PC-9 (cell line): ENCODE measurements around the gene FOXN3. TPM values are rescaled to one million over a fixed set of nuclear protein-coding genes. Genes with fewer than 3 reads are reported as not detected.

Source experiments
- BruUV-seq: library from RNA; stranded (reverse); fragments of 400-500 nt; replicated peaks from 2 replicates; lab custom pipeline; 2021; lab: Mats Ljungman, UMichigan
- CTCF ChIA-PET: fragments of 300-600 bp; sonication (Branson Sonifier 250); formaldehyde crosslinking; loops from one replicate; lab custom pipeline; 2022; ENCODE audit warnings: antibody characterized with exemption; lab: Charles Lee
- POLR2A ChIA-PET: fragments of 300-600 bp; sonication (Branson Sonifier 250); formaldehyde crosslinking; loops from one replicate; lab custom pipeline; 2022; ENCODE audit warnings: antibody characterized with exemption; ENCODE audit not compliant: unreplicated experiment; lab: Charles Lee
- DNase-seq, 2 experiments: peaks; one replicate each; pipeline versions ENCODE4 v3.0.0 to v3.0.0-alpha.2; 2015 to 2022; ENCODE audit warnings: mixed read lengths in 1 of 2
- H2AFZ ChIP-seq: fragments of 200-600 bp; sonication (generic); 2 replicates; pipeline ENCODE4 v1.8.1; 2017; ENCODE audit warnings: antibody characterized with exemption
- H3F3A ChIP-seq: fragments of 200-600 bp; sonication (generic); 2 replicates; pipeline ENCODE4 v1.8.1; 2017; ENCODE audit warnings: antibody characterized with exemption, mild to moderate bottlenecking, low read depth; ENCODE audit not compliant: insufficient read depth
- H3K27ac ChIP-seq: fragments of 200-600 bp; sonication (generic); 2 replicates; pipeline ENCODE4 v1.6.1; 2016; ENCODE audit warnings: mixed run types
- H3K27me3 ChIP-seq: fragments of 200-600 bp; sonication (generic); 2 replicates; pipeline ENCODE4 v1.6.1; 2016; ENCODE audit warnings: low read depth, mixed run types; ENCODE audit not compliant: insufficient read depth
- H3K36me3 ChIP-seq: fragments of 200-600 bp; sonication (generic); 2 replicates; pipeline ENCODE4 v1.6.1; 2016; ENCODE audit warnings: low read depth, mixed run types
- H3K4me1 ChIP-seq: fragments of 200-600 bp; sonication (generic); replicated peaks from 2 replicates; pipeline ENCODE4 v1.6.1; 2016; ENCODE audit warnings: mixed run types; ENCODE audit not compliant: insufficient read depth
- H3K4me2 ChIP-seq: fragments of 200-600 bp; sonication (generic); 2 replicates; pipeline ENCODE4 v1.6.1; 2017; ENCODE audit warnings: mixed run types
- H3K4me3 ChIP-seq: fragments of 200-600 bp; sonication (generic); 2 replicates; pipeline ENCODE4 v1.6.1; 2016; ENCODE audit warnings: mixed run types
- H3K79me2 ChIP-seq: fragments of 200-600 bp; sonication (generic); 2 replicates; pipeline ENCODE4 v1.6.1; 2017; ENCODE audit warnings: low read depth, mixed run types
- H3K9me2 ChIP-seq: fragments of 200-600 bp; sonication (generic); 2 replicates; pipeline ENCODE4 v1.8.1; 2017; ENCODE audit warnings: mild to moderate bottlenecking; ENCODE audit not compliant: insufficient read depth
- H3K9me3 ChIP-seq: fragments of 200-600 bp; sonication (generic); 2 replicates; pipeline ENCODE4 v1.8.1; 2016; ENCODE audit warnings: low read depth; ENCODE audit not compliant: insufficient read depth
- H4K20me1 ChIP-seq: fragments of 200-600 bp; sonication (generic); 2 replicates; pipeline ENCODE4 v1.8.1; 2017; ENCODE audit not compliant: insufficient read depth
- EZH2 ChIP-seq: fragments of 200-600 bp; sonication (generic); IDR thresholded peaks from 2 replicates; pipeline ENCODE4 v1.8.0; 2017; ENCODE audit warnings: antibody characterized with exemption, low read depth
- intact Hi-C: fragments of 100-400 bp; cut with micrococcal nuclease; formaldehyde crosslinking; loops from one replicate; pipeline ENCODE4 v1.10.0; 2022; ENCODE audit not compliant: unreplicated experiment
- total RNA-seq: library from RNA; stranded (reverse); gene quantifications from 2 replicates; pipeline ENCODE4 v1.2.3, GENCODE V29; 2021
- TF ChIP-seq, protein P1 (sequence below): fragments of 200-600 bp; sonication (generic); conservative IDR thresholded peaks from 2 replicates; pipeline ENCODE4 v1.6.1; 2017; ENCODE audit warnings: mixed run types, antibody characterized with exemption, mild to moderate bottlenecking, moderate library complexity

FOXN3 gene
- total RNA-seq, 1 experiment from 2014 or later: 4.2 TPM

DNA sequence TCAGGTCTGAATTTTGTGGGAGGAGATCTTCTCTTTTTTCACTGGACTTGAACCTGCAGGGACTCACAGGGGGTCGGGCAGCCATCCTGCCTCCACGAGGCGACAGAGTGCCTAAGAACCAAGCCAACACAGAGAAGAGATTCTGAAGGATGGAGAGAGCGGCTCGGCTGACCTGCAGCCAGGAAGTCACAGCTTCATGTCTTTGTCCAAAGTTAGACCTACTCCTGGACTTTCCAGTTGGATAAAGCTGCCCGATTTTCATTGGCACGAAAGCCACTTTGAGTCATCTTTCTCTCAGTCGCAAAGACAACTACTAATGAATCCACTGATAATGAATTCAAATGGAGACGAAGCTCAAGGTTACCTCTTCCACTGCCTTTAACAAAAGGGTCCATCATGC lies 106.8 kb downstream of the FOXN3 start:
- POLR2A ChIA-PET: no interaction called here

DNA sequence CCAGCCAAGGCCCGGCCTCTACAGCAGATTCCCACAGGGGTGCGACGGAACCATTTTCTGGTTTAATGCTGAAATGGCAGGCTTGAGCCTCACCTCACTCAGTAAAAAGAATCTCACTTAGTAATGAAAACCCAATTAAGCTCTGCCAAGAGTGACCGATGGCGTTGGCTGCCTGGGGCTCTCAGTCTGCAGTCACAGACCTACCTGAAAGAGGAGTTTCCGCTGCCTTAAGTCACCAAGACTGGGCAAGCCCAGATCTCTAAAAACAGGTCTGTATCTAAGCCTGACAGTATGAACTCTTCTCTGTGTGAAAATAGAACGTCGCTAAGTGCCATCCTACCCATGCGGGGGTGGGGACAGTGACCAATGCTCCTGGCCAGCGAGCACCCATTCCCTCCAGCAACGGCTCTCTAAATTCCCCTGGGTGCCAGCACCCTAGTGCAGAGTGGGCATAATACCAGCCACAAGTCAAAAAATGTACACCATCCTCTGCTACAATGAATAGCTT lies 107.3 kb downstream of the FOXN3 start:
- POLR2A ChIA-PET: no interaction called here
- no peak overlapping the region for H3K27ac ChIP-seq

More for the DNA sequence above, 106.8 kb downstream of the FOXN3 start:
- no peaks in the 10 kb centered on the region for H3K79me2 ChIP-seq
- no peaks in the 10 kb centered on the region for H3K9me2 ChIP-seq
- no peak overlapping the region for H3K4me3 ChIP-seq
- TF ChIP-seq, protein P1, sequence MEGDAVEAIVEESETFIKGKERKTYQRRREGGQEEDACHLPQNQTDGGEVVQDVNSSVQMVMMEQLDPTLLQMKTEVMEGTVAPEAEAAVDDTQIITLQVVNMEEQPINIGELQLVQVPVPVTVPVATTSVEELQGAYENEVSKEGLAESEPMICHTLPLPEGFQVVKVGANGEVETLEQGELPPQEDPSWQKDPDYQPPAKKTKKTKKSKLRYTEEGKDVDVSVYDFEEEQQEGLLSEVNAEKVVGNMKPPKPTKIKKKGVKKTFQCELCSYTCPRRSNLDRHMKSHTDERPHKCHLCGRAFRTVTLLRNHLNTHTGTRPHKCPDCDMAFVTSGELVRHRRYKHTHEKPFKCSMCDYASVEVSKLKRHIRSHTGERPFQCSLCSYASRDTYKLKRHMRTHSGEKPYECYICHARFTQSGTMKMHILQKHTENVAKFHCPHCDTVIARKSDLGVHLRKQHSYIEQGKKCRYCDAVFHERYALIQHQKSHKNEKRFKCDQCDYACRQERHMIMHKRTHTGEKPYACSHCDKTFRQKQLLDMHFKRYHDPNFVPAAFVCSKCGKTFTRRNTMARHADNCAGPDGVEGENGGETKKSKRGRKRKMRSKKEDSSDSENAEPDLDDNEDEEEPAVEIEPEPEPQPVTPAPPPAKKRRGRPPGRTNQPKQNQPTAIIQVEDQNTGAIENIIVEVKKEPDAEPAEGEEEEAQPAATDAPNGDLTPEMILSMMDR: no peak
- no peak for TF ChIP-seq EZH2
- no peaks in the 10 kb centered on the region for H3K4me1 ChIP-seq
- DNase-seq: no peak
- no peak overlapping the region for H3K4me2 ChIP-seq
- no TSS peak for BruUV-seq
- H4K20me1 ChIP-seq: no peaks in the 10 kb centered on the region
- no peaks in the 10 kb centered on the region for H3K36me3 ChIP-seq
- H2AFZ ChIP-seq: no peak overlapping the region
- no peaks in the 10 kb centered on the region for H3F3A ChIP-seq
- no peak overlapping the region for H3K27ac ChIP-seq
- CTCF ChIA-PET: no interaction called here
- peaks cover 36% of the 10 kb centered on the region for H3K27me3 ChIP-seq
- H3K9me3 ChIP-seq: no peaks in the 10 kb centered on the region
- intact Hi-C loops: loop anchor here (10.0 kb wide), 1 partner anchor 265 kb away; no protein-coding TSS in a partner anchor

DNA sequence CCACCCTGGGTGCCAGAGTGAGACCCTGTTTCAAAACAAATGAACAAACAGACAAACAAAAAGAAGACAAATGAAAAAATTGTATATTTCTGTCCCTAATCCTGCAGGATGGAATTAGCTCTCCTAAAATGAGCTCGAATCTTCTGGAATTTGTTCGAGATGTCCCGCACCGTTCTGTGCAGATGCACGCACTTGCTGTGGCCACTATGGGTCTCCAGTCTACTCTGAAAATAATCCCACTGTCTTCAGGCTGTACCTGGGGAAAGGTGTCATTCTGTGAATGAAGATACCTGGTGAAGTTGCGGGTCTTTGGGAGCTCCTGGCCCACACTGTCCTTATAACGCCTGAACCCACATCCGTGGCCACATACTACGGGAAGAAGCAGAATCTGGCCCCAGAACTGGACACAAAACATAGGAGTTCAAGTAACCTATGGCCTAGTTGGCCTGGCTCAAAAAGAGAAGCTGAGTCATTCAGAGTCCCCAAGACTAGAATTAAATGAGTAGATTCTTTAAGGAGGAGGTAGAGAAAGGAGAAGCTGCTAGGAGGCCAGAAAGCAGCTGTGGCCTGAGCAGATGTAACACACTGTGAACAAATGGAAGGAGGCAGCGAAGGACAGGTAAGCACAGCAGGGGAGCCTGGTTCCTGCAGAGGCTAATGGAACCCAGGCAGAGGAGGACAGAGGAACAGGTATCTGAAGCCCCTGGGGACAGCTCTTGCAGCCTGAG lies 108.6 kb downstream of the FOXN3 start:
- POLR2A ChIA-PET: no interaction called here
- intact Hi-C loops: no loop called here
- Histone ChIP-seq H3K9me3 (no peaks in the 10 kb centered on the region), H3K9me2 (no peaks in the 10 kb centered on the region), H3K4me2 (no peak overlapping the region), H3K27ac (no peak overlapping the region), H3K27me3 (peaks cover 46% of the 10 kb centered on the region), H3K4me1 (no peaks in the 10 kb centered on the region), H2AFZ (no peak overlapping the region), H3K4me3 (no peak overlapping the region), H3F3A (no peaks in the 10 kb centered on the region), H3K79me2 (no peaks in the 10 kb centered on the region), H4K20me1 (no peaks in the 10 kb centered on the region), H3K36me3 (no peaks in the 10 kb centered on the region)
- no peak for TF ChIP-seq EZH2
- TF ChIP-seq, protein P1: no peak
- CTCF ChIA-PET: no interaction called here
- no TSS peak for BruUV-seq
- DNase-seq: no peak

More for the DNA sequence above, 107.3 kb downstream of the FOXN3 start:
- H3K27me3 ChIP-seq: peaks cover 39% of the 10 kb centered on the region
- TF ChIP-seq, protein P1: no peak
- TF ChIP-seq EZH2: no peak
- no peaks in the 10 kb centered on the region for H4K20me1 ChIP-seq
- no peak overlapping the region for H3K4me2 ChIP-seq
- no peak overlapping the region for H2AFZ ChIP-seq
- CTCF ChIA-PET: no interaction called here
- no peak for DNase-seq
- H3K4me1 ChIP-seq: no peaks in the 10 kb centered on the region
- no peak overlapping the region for H3K4me3 ChIP-seq
- H3K9me2 ChIP-seq: no peaks in the 10 kb centered on the region
- H3K9me3 ChIP-seq: no peaks in the 10 kb centered on the region
- no TSS peak for BruUV-seq
- no peaks in the 10 kb centered on the region for H3K79me2 ChIP-seq
- intact Hi-C loops: loop anchor here (10.0 kb wide), 1 partner anchor 265 kb away; no protein-coding TSS in a partner anchor
- H3F3A ChIP-seq: no peaks in the 10 kb centered on the region
- no peaks in the 10 kb centered on the region for H3K36me3 ChIP-seq
